Prostate gland (tissue), 2 donors: ENCODE data around the gene BEND6.

Experiments
- POLR2A ChIP-seq: fragments of 450-650 bp; IDR thresholded peaks from one replicate; pipeline ENCODE4 v1.6.1; 2016; ENCODE audit warnings: antibody characterized with exemption, mild to moderate bottlenecking
- POLR2AphosphoS5 ChIP-seq: sonication (generic); formaldehyde crosslinking; IDR thresholded peaks from one replicate; pipeline ENCODE4 v1.6.1; 2017; ENCODE audit warnings: antibody characterized with exemption
- TF ChIP-seq, protein P1 (sequence below), 4 experiments: fragments of 200-600 bp in 2 of 4; fragments of 450-650 bp in 2 of 4; sonication (generic) in 2 of 4; IDR thresholded peaks; 1 replicate in 3 of 4; 2 replicates in 1 of 4; pipeline ENCODE4 v1.5.1; 2016 to 2019; ENCODE audit warnings: antibody characterized with exemption in 4 of 4, mild to moderate bottlenecking in 2 of 4, moderate library complexity in 2 of 4

DNA sequence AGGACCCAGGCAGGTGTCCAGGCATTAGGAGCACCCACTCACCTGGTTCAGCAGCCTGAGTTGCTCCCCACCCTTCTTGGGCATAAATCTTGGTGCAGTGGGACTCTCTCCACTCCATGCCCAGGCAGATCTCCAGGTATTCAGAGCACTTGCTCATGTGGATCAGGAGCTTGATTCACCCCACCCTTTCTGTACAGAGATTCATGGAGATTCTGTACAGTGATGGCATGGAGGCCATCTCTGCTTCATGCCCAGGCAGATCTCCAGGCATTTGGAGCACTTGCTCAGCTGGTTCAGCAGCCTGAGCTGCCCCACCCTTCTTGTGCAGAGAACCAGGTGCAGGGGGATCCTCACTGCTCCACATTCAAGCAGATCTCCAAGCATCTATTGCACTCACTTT lies 44.1 kb downstream of the BEND6 start:
- TF ChIP-seq, protein P1, sequence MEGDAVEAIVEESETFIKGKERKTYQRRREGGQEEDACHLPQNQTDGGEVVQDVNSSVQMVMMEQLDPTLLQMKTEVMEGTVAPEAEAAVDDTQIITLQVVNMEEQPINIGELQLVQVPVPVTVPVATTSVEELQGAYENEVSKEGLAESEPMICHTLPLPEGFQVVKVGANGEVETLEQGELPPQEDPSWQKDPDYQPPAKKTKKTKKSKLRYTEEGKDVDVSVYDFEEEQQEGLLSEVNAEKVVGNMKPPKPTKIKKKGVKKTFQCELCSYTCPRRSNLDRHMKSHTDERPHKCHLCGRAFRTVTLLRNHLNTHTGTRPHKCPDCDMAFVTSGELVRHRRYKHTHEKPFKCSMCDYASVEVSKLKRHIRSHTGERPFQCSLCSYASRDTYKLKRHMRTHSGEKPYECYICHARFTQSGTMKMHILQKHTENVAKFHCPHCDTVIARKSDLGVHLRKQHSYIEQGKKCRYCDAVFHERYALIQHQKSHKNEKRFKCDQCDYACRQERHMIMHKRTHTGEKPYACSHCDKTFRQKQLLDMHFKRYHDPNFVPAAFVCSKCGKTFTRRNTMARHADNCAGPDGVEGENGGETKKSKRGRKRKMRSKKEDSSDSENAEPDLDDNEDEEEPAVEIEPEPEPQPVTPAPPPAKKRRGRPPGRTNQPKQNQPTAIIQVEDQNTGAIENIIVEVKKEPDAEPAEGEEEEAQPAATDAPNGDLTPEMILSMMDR (IDR thresholded peaks at IDR 0.05): no peak
- TF ChIP-seq POLR2A: no peak
- TF ChIP-seq POLR2AphosphoS5: no peak
